HepG2 (cell line): Measurements from ENCODE around the gene KRTAP17-1. TPM values are rescaled to one million over a fixed set of nuclear protein-coding genes. Genes with fewer than 3 reads are reported as not detected.

Source experiments
- ATAC-seq: fragments of 200-7000 bp; cut with Tn5 transposase; 3 replicates; pipeline ENCODE4 v1.9.1; 2020; ENCODE audit warnings: mild to moderate bottlenecking, moderate library complexity
- BruUV-seq: library from RNA; stranded (reverse); fragments of 400-500 nt; replicated peaks from 2 replicates; lab custom pipeline; 2021; lab: Mats Ljungman, UMichigan
- CTCF ChIA-PET: fragments of 300-600 bp; formaldehyde crosslinking; extraction: SDS; loops from one replicate; lab custom pipeline; 2021; ENCODE audit warnings: low total read pairs, inconsistent platforms, low intra/inter-chr PET ratio; lab: Yijun Ruan, JAX
- POLR2A ChIA-PET: fragments of 350-600 bp; sonication (Branson Sonifier 250); formaldehyde crosslinking; loops from one replicate; lab custom pipeline; 2020; ENCODE audit warnings: antibody characterized with exemption, inconsistent platforms; lab: Yijun Ruan, JAX
- DNase-seq: peaks from one replicate; pipeline ENCODE4 v3.0.0-alpha.2; 2015; ENCODE audit warnings: low spot score
- FAIRE-seq: peaks from 3 replicates; lab custom pipeline; 2011; peaks lifted over from hg19 to GRCh38; lab: Jason Lieb, UNC
- H2AFZ ChIP-seq: one replicate; pipeline ENCODE4 v1.6.1; 2011; ENCODE audit warnings: low read length, inconsistent platforms
- H3K27ac ChIP-seq: fragments of 300-600 bp; 3 replicates; pipeline ENCODE4 v1.8.0; 2011; ENCODE audit warnings: mixed run types, mild to moderate bottlenecking, mixed read lengths, low read length, inconsistent platforms; ENCODE audit not compliant: insufficient read depth; ENCODE audit errors: extremely low read length
- H3K27me3 ChIP-seq, 2 experiments: fragments of 200-600 bp in 1 of 2; 2 replicates in 1 of 2; 3 replicates in 1 of 2; pipeline versions ENCODE4 v1.6.0 to v1.8.0; 2011; ENCODE audit warnings: low read length in 2 of 2, mild to moderate bottlenecking in 2 of 2, moderate library complexity in 2 of 2, inconsistent platforms in 1 of 2; ENCODE audit not compliant: insufficient read depth in 2 of 2, control insufficient read depth in 1 of 2
- H3K36me3 ChIP-seq, 2 experiments: fragments of 200-600 bp in 1 of 2; replicated peaks in 1 of 2; 2 replicates in 1 of 2; 3 replicates in 1 of 2; pipeline versions ENCODE4 v1.5.1 to v1.8.0; 2011; ENCODE audit warnings: low read length in 2 of 2, inconsistent platforms in 1 of 2; ENCODE audit not compliant: insufficient read depth in 2 of 2, control insufficient read depth in 1 of 2
- H3K4me1 ChIP-seq: 2 replicates; pipeline ENCODE4 v1.5.1; 2012; ENCODE audit warnings: low read length, inconsistent platforms; ENCODE audit not compliant: insufficient read depth
- H3K4me2 ChIP-seq: 2 replicates; pipeline ENCODE4 v1.6.0; 2011; ENCODE audit warnings: low read depth, low read length, inconsistent platforms
- H3K4me3 ChIP-seq, 3 experiments: fragments of 200-600 bp in 1 of 3; sonication (generic), shearing (Covaris generic) in 1 of 3; replicated peaks in 1 of 3; 2 replicates each; pipeline ENCODE4 v1.5.1; 2011 to 2016; ENCODE audit warnings: low read length in 3 of 3, inconsistent platforms in 2 of 3, low read depth in 2 of 3, mild to moderate bottlenecking in 2 of 3, control low read depth in 1 of 3, mixed read lengths in 1 of 3; ENCODE audit not compliant: insufficient read depth in 1 of 3
- H3K79me2 ChIP-seq: one replicate; pipeline ENCODE4 v1.6.1; 2011; ENCODE audit warnings: low read length, inconsistent platforms; ENCODE audit not compliant: insufficient read depth
- H3K9ac ChIP-seq: 2 replicates; pipeline ENCODE4 v1.6.0; 2011; ENCODE audit warnings: mild to moderate bottlenecking, low read depth, low read length, inconsistent platforms; ENCODE audit not compliant: insufficient read depth
- H3K9me3 ChIP-seq: 2 replicates; pipeline ENCODE4 v1.5.1; 2012; ENCODE audit warnings: mild to moderate bottlenecking, low read length
- H4K20me1 ChIP-seq: 2 replicates; pipeline ENCODE4 v1.6.0; 2011; ENCODE audit warnings: inconsistent platforms, mild to moderate bottlenecking, low read length, moderate library complexity; ENCODE audit not compliant: insufficient read depth
- BORCS8-MEF2B ChIP-seq: sonication (generic); formaldehyde crosslinking; IDR thresholded peaks from 2 replicates; pipeline ENCODE4 v1.8.0; 2022; ENCODE audit warnings: mild to moderate bottlenecking, missing genetic modification reagents
- EEA1 ChIP-seq: sonication (generic); formaldehyde crosslinking; IDR thresholded peaks from 2 replicates; pipeline ENCODE4 v1.5.1; 2020; ENCODE audit warnings: mild to moderate bottlenecking, missing genetic modification reagents, borderline replicate concordance
- HMG20A ChIP-seq: IDR thresholded peaks from 2 replicates; pipeline ENCODE4 v1.6.1; 2016; ENCODE audit warnings: borderline replicate concordance
- KAT2B ChIP-seq: fragments of 150-350 bp; IDR thresholded peaks from 2 replicates; pipeline ENCODE4 v1.6.1; 2014; ENCODE audit warnings: low read depth, low read length, borderline replicate concordance
- MIER2 ChIP-seq: IDR thresholded peaks from 2 replicates; pipeline ENCODE4 v1.6.1; 2016; ENCODE audit warnings: missing biosample characterization, missing genetic modification reagents
- NFIB ChIP-seq: sonication (generic); formaldehyde crosslinking; IDR thresholded peaks from 2 replicates; pipeline ENCODE4 v1.9.0; 2021; ENCODE audit warnings: missing genetic modification reagents, mild to moderate bottlenecking, borderline replicate concordance
- NFKBIZ ChIP-seq: IDR thresholded peaks from 2 replicates; pipeline ENCODE4 v1.6.1; 2018; ENCODE audit warnings: missing genetic modification reagents, missing compliant biosample characterization
- SP1 ChIP-seq, 2 experiments: fragments of 450-650 bp in 1 of 2; sonication (generic) in 1 of 2; formaldehyde crosslinking in 1 of 2; IDR thresholded peaks; 2 replicates each; pipeline versions ENCODE4 v1.4.0 to v1.6.1; 2016 to 2020; ENCODE audit warnings: missing genetic modification reagents in 1 of 2
- SPEN ChIP-seq: sonication (generic); formaldehyde crosslinking; IDR thresholded peaks from 2 replicates; pipeline ENCODE4 v1.5.1; 2020; ENCODE audit warnings: low read depth, mild to moderate bottlenecking, missing genetic modification reagents
- TRIM22 ChIP-seq: fragments of 450-650 bp; IDR thresholded peaks from 2 replicates; pipeline ENCODE4 v1.6.1; 2017
- ZKSCAN5 ChIP-seq: sonication (generic); formaldehyde crosslinking; IDR thresholded peaks from 2 replicates; pipeline ENCODE4 v1.5.1; 2020; ENCODE audit warnings: mild to moderate bottlenecking, missing genetic modification reagents
- ZNF276 ChIP-seq: sonication (generic); formaldehyde crosslinking; IDR thresholded peaks from 2 replicates; pipeline ENCODE4 v1.4.0; 2020; ENCODE audit warnings: mild to moderate bottlenecking, low read depth, missing genetic modification reagents
- ZNF616 ChIP-seq: sonication (generic); formaldehyde crosslinking; IDR thresholded peaks from 2 replicates; pipeline ENCODE4 v1.5.0; 2020; ENCODE audit warnings: low read depth, mild to moderate bottlenecking, missing genetic modification reagents
- WGBS: methylation state at CpG from one replicate; pipeline ENCODE4 v1.1.6; 2017; ENCODE audit warnings: low lambda C conversion rate; 5-methylcytosine and 5-hydroxymethylcytosine counted together
- in situ Hi-C: cut with HindIII; loops from 2 replicates; pipeline ENCODE4 v1.10.0; 2017; ENCODE audit warnings: low pct_unique_long_range_greater_than_20kb; ENCODE audit not compliant: extremely low pct_ligation_motif_present
- intact Hi-C: fragments of 100-400 bp; cut with micrococcal nuclease; formaldehyde crosslinking; loops from one replicate; pipeline ENCODE4 v1.10.0; 2022; ENCODE audit not compliant: unreplicated experiment
- polyA plus RNA-seq, 8 experiments: library from polyadenylated mRNA; depleted of rRNA in 3 of 8; stranded (reverse) in 7 of 8; unstranded in 1 of 8; fragments of >200 nt; fragmentation: Illumina TruSeq in 4 of 8; extraction: Trizol in 4 of 8; gene quantifications; 2 replicates each; pipeline versions ENCODE4 v1.2.1 to v1.2.3, GENCODE V29; 2011 to 2016; ENCODE audit warnings: low read depth in 4 of 8, missing spikeins in 1 of 8, mixed read lengths in 1 of 8; ENCODE audit not compliant: insufficient read depth in 1 of 8
- total RNA-seq, 5 experiments: library from RNA; depleted of rRNA; stranded (reverse); fragments of >200 nt; fragmentation: Illumina TruSeq; extraction: Trizol; gene quantifications; 2 replicates each; pipeline ENCODE4 v1.2.3, GENCODE V29; 2016; ENCODE audit warnings: low read depth in 1 of 5

KRTAP17-1 gene
- total and polyA plus RNA-seq, 2 of the 13 experiments (the other 11 are each of a cell fraction or from before 2014, with no cell fraction given), result not detected

GRCh38 chr17:41333098-41333497 is 17.6 kb upstream of the KRTAP17-1 start (continued):
- TF ChIP-seq ZNF276 (no peak), ZNF616 (CRISPR knock-in tag) (no peak), KAT2B (no peak), SP1 (IDR thresholded peaks at IDR 0.05) (no peak), SP1 (CRISPR knock-in tag; IDR thresholded peaks at IDR 0.05) (no peak), SPEN (CRISPR knock-in tag) (no peak)

DNA sequence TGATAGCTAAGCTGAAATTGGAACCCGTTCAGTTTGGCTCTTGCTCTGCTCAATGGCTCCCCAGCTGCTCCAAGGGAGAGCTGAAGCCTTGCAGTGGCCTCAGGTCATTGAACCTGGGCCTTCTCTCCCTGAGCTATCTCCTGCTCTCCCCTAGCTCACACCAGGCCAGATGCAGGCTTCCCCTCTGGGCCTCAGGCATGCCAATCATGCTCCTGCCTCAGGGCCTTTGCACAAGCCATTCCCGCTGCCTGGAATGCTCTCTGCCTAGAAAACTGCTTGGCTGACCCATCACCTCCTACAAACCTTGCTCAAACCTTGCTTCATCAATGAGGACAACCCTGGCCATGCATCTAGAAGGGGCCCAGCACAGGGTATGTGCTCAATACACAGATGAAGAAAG is 16.7 kb upstream of the KRTAP17-1 start:
- H3K4me2 ChIP-seq, result no peak overlapping the region
- WGBS, result 3% methylated on average over 2 of the region's 2 CpGs
- ATAC-seq (no peak), DNase-seq (no peak)
- no peaks in the 10 kb centered on the region for H4K20me1 ChIP-seq
- H2AFZ ChIP-seq, result no peak overlapping the region
- H3K27ac ChIP-seq, result no peak overlapping the region
- H3K36me3 ChIP-seq, result no peaks in the 10 kb centered on the region
- H3K27me3 ChIP-seq, result peaks cover 0 to 13% of the 10 kb centered on the region in 2 experiments; a peak in 2 of 5 replicates
- no peaks in the 10 kb centered on the region for H3K79me2 ChIP-seq
- CTCF ChIA-PET, result no interaction called here
- no peaks in the 10 kb centered on the region for H3K4me1 ChIP-seq
- no peak overlapping the region for H3K4me3 ChIP-seq
- no TSS peak for BruUV-seq
- POLR2A ChIA-PET, result no interaction called here
- in situ Hi-C loops (no loop called here), intact Hi-C loops (no loop called here)
- no peak overlapping the region for H3K9ac ChIP-seq
- H3K9me3 ChIP-seq, result no peaks in the 10 kb centered on the region
- TF ChIP-seq HMG20A (CRISPR knock-in tag) (no peak), MIER2 (CRISPR knock-in tag) (no peak), BORCS8-MEF2B (no peak), ZKSCAN5 (CRISPR knock-in tag) (no peak), NFIB (CRISPR knock-in tag) (no peak), NFKBIZ (no peak), EEA1 (CRISPR knock-in tag) (no peak), TRIM22 (no peak)
- TF ChIP-seq, all 625 proteins: peak for 0
- FAIRE-seq, result no peak
